GM13977 (cell line): ENCODE data around the gene FNBP1L.

Source experiments
- DNase-seq: peaks from one replicate; pipeline ENCODE4 v3.0.0; 2012; ENCODE audit warnings: low spot score
- CTCF ChIP-seq: IDR thresholded peaks from 2 replicates; pipeline ENCODE4 v1.5.1; 2012; ENCODE audit warnings: mild to moderate bottlenecking, control low read depth; ENCODE audit not compliant: insufficient read depth; ENCODE audit errors: extremely low read depth, missing control alignments
- in situ Hi-C: fragments of 300-500 bp; cut with MboI; formaldehyde crosslinking; loops from one replicate; pipeline ENCODE4 v1.12.0; 2022; ENCODE audit warnings: low sequenced_read_pairs, low pct_unique_long_range_greater_than_20kb, mixed read lengths, inconsistent platforms; ENCODE audit not compliant: unreplicated experiment

FNBP1L gene

GRCh38 chr1:93416183-93416582, 31.7 kb upstream of the FNBP1L start:
- no peak for DNase-seq
- TF ChIP-seq CTCF, result no peak
- in situ Hi-C loops, result no loop called here

GRCh38 chr1:93419344-93419743, 28.6 kb upstream of the FNBP1L start:
- in situ Hi-C loops, result no loop called here

GRCh38 chr1:93420400-93420799, 27.5 kb upstream of the FNBP1L start:
- in situ Hi-C loops, result no loop called here
- no peak for TF ChIP-seq CTCF
- DNase-seq, result no peak

More at GRCh38 chr1:93419344-93419743, 28.6 kb upstream of the FNBP1L start:
- no peak for TF ChIP-seq CTCF
- no peak for DNase-seq

- no peak for TF ChIP-seq CTCF
- in situ Hi-C loops, result loop anchor here (25.0 kb wide), 1 partner anchor 411 kb away; no protein-coding TSS in a partner anchor
- DNase-seq, result no peak
Observed at GRCh38 chr1:93426181-93426580, 21.7 kb upstream of the FNBP1L start.

GRCh38 chr1:93427656-93428055, 20.3 kb upstream of the FNBP1L start:
- in situ Hi-C loops, result loop anchor here (25.0 kb wide), 1 partner anchor 410 kb away; no protein-coding TSS in a partner anchor
- no peak for TF ChIP-seq CTCF
- no peak for DNase-seq

GRCh38 chr1:93433407-93433961, 14.4 kb upstream of the FNBP1L start:
- in situ Hi-C loops, result loop anchor here (25.0 kb wide), 1 partner anchor 404 kb away; no protein-coding TSS in a partner anchor
- no peak for DNase-seq

More at GRCh38 chr1:93433407-93433961, 14.4 kb upstream of the FNBP1L start:
- peak; percentile 31 for TF ChIP-seq CTCF
